ENCODE results near the gene LRRN4CL. TPM values are rescaled to one million over a fixed set of nuclear protein-coding genes. Genes with fewer than 3 reads are reported as not detected.

Gene LRRN4CL
- total and polyA plus RNA-seq, 2 of the 4 experiments (the other 2 are of a cell fraction) = 0.36 to 0.84 TPM

DNA sequence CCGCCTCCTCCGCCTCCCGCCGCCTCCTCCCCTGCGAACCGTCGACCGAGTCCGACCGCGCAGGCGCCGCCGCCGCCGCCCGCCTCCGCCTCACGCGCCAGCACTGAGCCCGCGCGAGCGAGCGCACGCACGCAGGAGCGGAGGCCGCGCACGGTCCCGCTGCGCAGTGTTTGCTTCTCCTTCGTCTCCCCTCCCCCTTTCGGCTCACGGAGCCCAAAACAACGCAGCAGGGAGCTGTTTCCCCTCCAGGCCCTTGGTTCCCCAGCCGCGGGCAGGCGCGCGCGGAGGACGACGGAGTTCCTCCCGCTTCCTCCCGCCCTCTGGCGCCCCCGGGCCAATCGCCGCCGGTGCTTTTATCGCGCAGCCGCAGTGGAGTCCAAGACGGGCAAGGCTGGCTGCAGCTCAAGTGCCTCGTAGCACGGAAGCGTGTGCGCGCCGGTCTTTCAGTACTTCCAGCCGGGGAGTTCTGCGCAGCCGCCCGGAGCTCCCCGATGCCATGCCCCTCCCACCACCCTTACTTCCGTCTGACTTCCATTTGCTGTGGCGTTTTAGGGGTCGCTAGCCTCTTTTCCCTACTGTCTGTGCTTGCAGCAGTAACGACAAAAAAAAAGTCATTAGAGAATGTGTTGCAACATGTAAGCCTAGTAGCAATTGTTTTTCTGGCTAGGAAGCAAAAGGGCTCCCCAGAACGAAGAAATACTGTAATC is 38.0 kb upstream of the LRRN4CL start, which contains the start of gene HNRNPUL2:
HNRNPUL2 (minus strand) TSS at position 293 of the 707 bp plus-strand sequence. CDS start 301 bp downstream, outside the sequence.
- Histone ChIP-seq H4K8ac (ENCODE audit: low read depth in 2 of 2, low read length in 2 of 2) (peak within 1 kb of the TSS; percentile 98 to 100), H3K79me1 (ENCODE audit: low read depth in 1 of 2, low read length in 2 of 2) (peaks cover 13 to 33% of the 10 kb centered on the region in 2 experiments; a peak in 3 of 4 replicates), H2BK15ac (ENCODE audit: low read depth, low read length) (peak within 1 kb of the TSS; percentile 93; the same call in 1 of the 3 replicates), H3K4me1 (ENCODE audit: control insufficient read depth, insufficient read depth, low read length) (peaks cover 4% of the 10 kb centered on the region), H2BK120ac (ENCODE audit: low read depth, low read length) (peak within 1 kb of the TSS; percentile 95), H2AFZ (replicated peaks; ENCODE audit: low read length, poor library complexity) (peak within 1 kb of the TSS; percentile 98), H3K27ac (ENCODE audit: insufficient read depth, low read length) (peak within 1 kb of the TSS; percentile 96), H3K23ac (ENCODE audit: low read depth, low read length) (peak within 1 kb of the TSS; percentile 98), H2BK20ac (ENCODE audit: low read depth, low read length) (peak within 1 kb of the TSS; percentile 68; the same call in 1 of the 2 replicates), H3K9me1 (ENCODE audit: insufficient read depth, low read length) (no peaks in the 10 kb centered on the region), H3K4me3 (ENCODE audit: insufficient read depth, low read depth, low read length) (peak within 1 kb of the TSS; percentile 85), H3K27me3 (ENCODE audit: control insufficient read depth, insufficient read depth, low read length) (no peaks in the 10 kb centered on the region), H2AK9ac (replicated peaks; ENCODE audit: low read depth, low read length, poor library complexity) (peak within 1 kb of the TSS; percentile 99), H3K9ac (ENCODE audit: low read depth, low read length) (peak within 1 kb of the TSS; percentile 87), H3K9me3 (ENCODE audit: control insufficient read depth, insufficient read depth, low read length) (no peaks in the 10 kb centered on the region), H4K91ac (ENCODE audit: insufficient read depth, low read depth, low read length) (peak within 1 kb of the TSS; percentile 99), H2BK5ac (ENCODE audit: low read depth, low read length, poor library complexity, severe bottlenecking) (peak within 1 kb of the TSS; percentile 97), H4K5ac (ENCODE audit: low read depth, low read length) (peak within 1 kb of the TSS; percentile 96), H3K36me3 (ENCODE audit: control insufficient read depth, insufficient read depth, low read length) (peaks cover 14% of the 10 kb centered on the region), H3K18ac (ENCODE audit: low read depth, low read length) (peak within 1 kb of the TSS; percentile 88), H3K56ac (ENCODE audit: extremely low read depth, insufficient read depth, low read length) (peak within 1 kb of the TSS; percentile 99), H3K4me2 (ENCODE audit: low read depth, low read length) (peak within 1 kb of the TSS; percentile 99), H4K20me1 (ENCODE audit: insufficient read depth, low read length) (peaks cover 42% of the 10 kb centered on the region), H3K4ac (ENCODE audit: low read depth, low read length) (peak within 1 kb of the TSS; percentile 98), H3K14ac (replicated peaks; ENCODE audit: low read depth, low read length) (peak within 1 kb of the TSS; percentile 99), H2AK5ac (ENCODE audit: low read depth, low read length) (peak within 1 kb of the TSS; percentile 94)
- peak; percentile 85 for ATAC-seq (ENCODE audit: low read depth)
- 0% methylated on average over 4 of the region's 72 CpGs; no CpG with 5 or more reads in 1 of the 2 experiments for WGBS, 2 experiments (ENCODE audit: extremely low coverage in 2 of 2, insufficient read length in 1 of 2)
- BruUV-seq (replicated peaks) = no TSS peak
- ChIA-PET CTCF (interaction anchor here (0.6 kb wide), 1 partner anchor 133 kb away, joined by 4 read pairs; no protein-coding TSS in a partner anchor), POLR2A (ENCODE audit: unreplicated experiment) (interaction anchor here (0.8 to 1.8 kb wide), 7 partner anchors 9 to 129 kb away, joined by 3 to 7 read pairs (median 5); partner anchors contain the start of genes LBHD1, STX5, UQCC3 and ZBTB3)
- dilution Hi-C loops (cut with HindIII; ENCODE audit: low sequenced_read_pairs, unreplicated experiment) = no loop called here
- intact Hi-C loops (cut with micrococcal nuclease) = loop anchor here (5.0 kb wide), 2 partner anchors 35 to 135 kb away; partner anchors contain the start of gene POLR2G
- in situ Hi-C loops (cut with MboI; ENCODE audit: low sequenced_read_pairs) = no loop called here
- DNase-seq = peak; percentile 99
- TF ChIP-seq USF2 (IDR thresholded peaks at IDR 0.05; ENCODE audit: low read depth, low read length) (peak; percentile 23; the same call in 1 of the 2 replicates), POLR2A (IDR thresholded peaks at IDR 0.05; ENCODE audit: low read depth, low read length) (peak; percentile 87), BHLHE40 (IDR thresholded peaks at IDR 0.05; ENCODE audit: low read depth, low read length) (peak; percentile 84), RFX5 (IDR thresholded peaks at IDR 0.05; ENCODE audit: low read depth, low read length) (no peak), ELK1 (IDR thresholded peaks at IDR 0.05; ENCODE audit: borderline replicate concordance, low read depth, low read length) (no peak), MXI1 (IDR thresholded peaks at IDR 0.05; ENCODE audit: borderline replicate concordance, low read depth, low read length) (peak; percentile 46; the same call in 1 of the 2 replicates), NFE2L2 (IDR thresholded peaks at IDR 0.05; ENCODE audit: low read depth, low read length) (no peak), MAZ (IDR thresholded peaks at IDR 0.05; ENCODE audit: borderline replicate concordance, low read depth, low read length) (peak; percentile 74; the same call in 1 of the 2 replicates), RCOR1 (IDR thresholded peaks at IDR 0.05; ENCODE audit: insufficient replicate concordance, low read length) (no peak), MAFK (IDR thresholded peaks at IDR 0.05; ENCODE audit: low read depth, low read length) (no peak), FOS (IDR thresholded peaks at IDR 0.05; ENCODE audit: low read depth, low read length) (no peak), RAD21 (IDR thresholded peaks at IDR 0.05; ENCODE audit: low read length) (no peak)
- TF ChIP-seq, protein P1, sequence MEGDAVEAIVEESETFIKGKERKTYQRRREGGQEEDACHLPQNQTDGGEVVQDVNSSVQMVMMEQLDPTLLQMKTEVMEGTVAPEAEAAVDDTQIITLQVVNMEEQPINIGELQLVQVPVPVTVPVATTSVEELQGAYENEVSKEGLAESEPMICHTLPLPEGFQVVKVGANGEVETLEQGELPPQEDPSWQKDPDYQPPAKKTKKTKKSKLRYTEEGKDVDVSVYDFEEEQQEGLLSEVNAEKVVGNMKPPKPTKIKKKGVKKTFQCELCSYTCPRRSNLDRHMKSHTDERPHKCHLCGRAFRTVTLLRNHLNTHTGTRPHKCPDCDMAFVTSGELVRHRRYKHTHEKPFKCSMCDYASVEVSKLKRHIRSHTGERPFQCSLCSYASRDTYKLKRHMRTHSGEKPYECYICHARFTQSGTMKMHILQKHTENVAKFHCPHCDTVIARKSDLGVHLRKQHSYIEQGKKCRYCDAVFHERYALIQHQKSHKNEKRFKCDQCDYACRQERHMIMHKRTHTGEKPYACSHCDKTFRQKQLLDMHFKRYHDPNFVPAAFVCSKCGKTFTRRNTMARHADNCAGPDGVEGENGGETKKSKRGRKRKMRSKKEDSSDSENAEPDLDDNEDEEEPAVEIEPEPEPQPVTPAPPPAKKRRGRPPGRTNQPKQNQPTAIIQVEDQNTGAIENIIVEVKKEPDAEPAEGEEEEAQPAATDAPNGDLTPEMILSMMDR (conservative IDR thresholded peaks at IDR 0.05; ENCODE audit: low read depth, low read length) = no peak
